ENCODE results near the gene NOP16. TPM values are rescaled to one million over a fixed set of nuclear protein-coding genes. Genes with fewer than 3 reads are reported as not detected.

The NOP16 gene
- total RNA-seq, 6 experiments from 2014 or later = 27.8 to 48.7 (median 33.2) TPM

- no peak overlapping the region for H3K4me3 Mint-ChIP-seq
- no peak overlapping the region for H3K27ac Mint-ChIP-seq
Observed at GRCh38 chr5:176369934-176370711, 18.3 kb downstream of the NOP16 start.

GRCh38 chr5:176368726-176369125, 19.7 kb downstream of the NOP16 start:
- Mint-ChIP-seq H3K4me1 (ENCODE audit: low read depth) (peaks cover 17% of the 10 kb centered on the region), H3K27me3 (ENCODE audit: insufficient read depth) (peaks cover 3% of the 10 kb centered on the region), H3K9me3 (no peaks in the 10 kb centered on the region), H3K4me3 (no peak overlapping the region), H3K27ac (no peak overlapping the region), H3K36me3 (ENCODE audit: low read depth) (peaks cover 9% of the 10 kb centered on the region)
- no peak for DNase-seq
- TF ChIP-seq CTCF (IDR thresholded peaks at IDR 0.05) = no peak

More at GRCh38 chr5:176369934-176370711, 18.3 kb downstream of the NOP16 start:
- TF ChIP-seq CTCF (IDR thresholded peaks at IDR 0.05) = no peak
- no peak for DNase-seq
- H3K27me3 Mint-ChIP-seq (ENCODE audit: insufficient read depth) = peaks cover 3% of the 10 kb centered on the region
- no peaks in the 10 kb centered on the region for H3K9me3 Mint-ChIP-seq
- H3K4me1 Mint-ChIP-seq (ENCODE audit: low read depth) = peaks cover 17% of the 10 kb centered on the region
- H3K36me3 Mint-ChIP-seq (ENCODE audit: low read depth) = peaks cover 9% of the 10 kb centered on the region

- Mint-ChIP-seq H3K36me3 (ENCODE audit: low read depth) (peaks cover 9% of the 10 kb centered on the region), H3K27ac (peak overlapping the region; percentile 54), H3K4me1 (ENCODE audit: low read depth) (peaks cover 25% of the 10 kb centered on the region), H3K9me3 (no peaks in the 10 kb centered on the region), H3K27me3 (ENCODE audit: insufficient read depth) (peaks cover 3% of the 10 kb centered on the region), H3K4me3 (peak overlapping the region; percentile 78)
- no peak for TF ChIP-seq CTCF (IDR thresholded peaks at IDR 0.05)
- no peak for DNase-seq
Observed at GRCh38 chr5:176366232-176366894, 22.0 kb downstream of the NOP16 start.

DNA sequence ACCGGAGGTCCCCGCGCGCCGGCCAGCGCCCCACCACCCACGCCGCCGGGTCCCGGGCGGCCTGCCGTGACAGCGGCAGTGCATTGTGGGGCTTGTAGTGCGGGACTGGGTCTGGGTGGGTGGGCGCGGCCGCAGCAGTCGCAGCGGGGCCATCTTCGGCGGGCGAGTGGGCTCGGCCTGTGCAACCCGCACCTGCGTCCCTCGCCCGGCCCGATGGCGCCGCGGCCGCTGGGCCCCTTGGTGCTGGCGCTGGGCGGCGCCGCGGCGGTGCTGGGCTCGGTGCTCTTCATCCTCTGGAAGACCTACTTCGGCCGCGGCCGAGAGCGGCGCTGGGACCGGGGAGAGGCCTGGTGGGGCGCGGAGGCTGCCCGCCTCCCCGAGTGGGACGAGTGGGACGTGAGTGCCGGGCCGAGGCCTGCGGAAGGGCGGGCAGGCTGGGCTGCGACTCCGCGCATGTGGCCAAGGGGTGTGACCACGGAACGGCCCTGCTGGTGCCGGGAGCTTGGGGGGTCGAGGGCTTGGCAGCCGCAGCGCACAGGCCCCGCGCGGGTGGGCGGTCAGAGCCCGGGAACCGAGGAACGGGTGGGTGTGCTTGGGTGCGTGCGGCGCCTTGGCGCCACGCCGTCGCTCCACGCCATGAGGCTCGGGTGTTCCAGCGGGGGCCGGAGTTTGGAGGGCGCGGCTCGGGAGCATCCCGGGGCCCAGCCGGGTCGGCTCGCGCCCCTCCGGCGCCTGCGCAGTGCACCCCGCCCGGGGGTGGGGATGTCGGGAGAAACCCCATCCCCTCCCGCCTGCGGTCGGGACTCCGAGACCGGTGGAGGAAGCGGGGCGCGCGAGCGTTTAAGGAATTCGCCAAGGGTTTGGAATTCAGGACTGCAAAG, 22.8 kb downstream of the NOP16 start, which contains the start of gene ARL10:
Gene ARL10, plus strand, starts transcription at position 137 of the 881 bp plus-strand sequence. Its CDS starts 77 bp downstream, at position 214.
- Mint-ChIP-seq H3K4me3 (peak within 1 kb of the TSS; percentile 78), H3K36me3 (ENCODE audit: low read depth) (peaks cover 9% of the 10 kb centered on the region), H3K27ac (peak within 1 kb of the TSS; percentile 59), H3K4me1 (ENCODE audit: low read depth) (peaks cover 25% of the 10 kb centered on the region), H3K27me3 (ENCODE audit: insufficient read depth) (peaks cover 6% of the 10 kb centered on the region), H3K9me3 (no peaks in the 10 kb centered on the region)
- TF ChIP-seq CTCF (IDR thresholded peaks at IDR 0.05) = no peak; the same call in 1 of the 2 replicates
- no peak for DNase-seq

- peaks cover 10% of the 10 kb centered on the region for H3K36me3 Mint-ChIP-seq (ENCODE audit: low read depth)
- no peak for TF ChIP-seq CTCF (IDR thresholded peaks at IDR 0.05)
- H3K9me3 Mint-ChIP-seq = no peaks in the 10 kb centered on the region
- peak overlapping the region; percentile 74 for H3K4me3 Mint-ChIP-seq
- H3K27ac Mint-ChIP-seq = peak overlapping the region; percentile 59
- H3K4me1 Mint-ChIP-seq (ENCODE audit: low read depth) = peaks cover 27% of the 10 kb centered on the region
- DNase-seq = no peak
- peaks cover 6% of the 10 kb centered on the region for H3K27me3 Mint-ChIP-seq (ENCODE audit: insufficient read depth)
Observed at GRCh38 chr5:176364765-176365350, 23.5 kb downstream of the NOP16 start.
